Inflammatory macrophage treated with lipopolysaccharide for 1 hour (primary cell): ENCODE results near the gene LEUTX.
"Not testable (repeated sequence)": the region's sequence is repeated elsewhere in the genome, so short reads cannot be mapped to it uniquely, and the experiment has no call there.

Experiments
- DNase-seq, 2 donors: peaks; one replicate each; pipeline ENCODE4 v3.0.0-alpha.2; 2020 to 2022

LEUTX gene

DNA sequence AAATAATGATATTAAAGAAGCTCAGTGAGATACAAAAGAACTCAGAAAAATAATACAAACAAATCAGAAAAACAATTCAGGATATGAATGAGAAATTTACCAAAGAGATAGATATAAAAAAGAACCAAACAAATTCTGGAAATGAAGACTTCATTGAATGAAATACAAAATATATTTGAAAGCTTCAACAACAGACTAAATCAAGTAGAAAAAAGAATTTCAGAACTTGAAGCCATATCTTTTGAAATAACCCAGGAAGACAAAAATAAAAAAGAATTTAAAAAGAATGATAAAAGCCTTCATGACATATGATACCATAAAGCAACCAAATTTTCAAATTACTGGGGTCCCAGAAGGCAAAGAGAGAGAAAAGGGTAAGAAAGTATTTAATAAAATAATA lies 9.6 kb downstream of the LEUTX start:
- no peak for DNase-seq

DNA sequence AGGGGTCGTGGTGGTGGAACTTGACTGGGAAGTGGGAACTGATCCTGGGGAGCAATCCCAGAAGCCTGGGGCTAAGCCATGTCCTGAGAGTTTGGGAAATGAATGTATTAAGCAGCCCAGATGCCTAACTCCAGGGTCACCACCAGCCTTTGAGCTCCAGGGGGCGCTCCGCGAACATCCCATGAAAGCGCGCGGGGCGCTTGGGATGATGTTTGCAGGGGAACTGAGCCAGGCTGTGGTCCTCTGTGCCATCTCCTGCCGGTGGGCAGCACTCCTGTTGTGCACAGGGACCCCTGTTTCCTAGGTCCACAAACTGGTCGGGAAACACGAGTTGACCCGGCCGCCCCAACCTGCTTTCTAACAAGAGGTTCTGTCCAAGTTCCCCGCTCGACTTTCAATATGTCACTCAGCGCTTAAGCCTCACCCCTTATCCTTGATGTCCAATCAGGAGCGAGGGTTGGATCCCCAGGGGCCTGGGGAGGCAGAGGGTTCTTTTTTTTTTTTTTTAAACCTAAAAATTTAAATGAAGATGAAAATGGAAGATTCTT lies 14.4 kb downstream of the LEUTX start:
- peak; percentile 45 to 89 for DNase-seq

DNA sequence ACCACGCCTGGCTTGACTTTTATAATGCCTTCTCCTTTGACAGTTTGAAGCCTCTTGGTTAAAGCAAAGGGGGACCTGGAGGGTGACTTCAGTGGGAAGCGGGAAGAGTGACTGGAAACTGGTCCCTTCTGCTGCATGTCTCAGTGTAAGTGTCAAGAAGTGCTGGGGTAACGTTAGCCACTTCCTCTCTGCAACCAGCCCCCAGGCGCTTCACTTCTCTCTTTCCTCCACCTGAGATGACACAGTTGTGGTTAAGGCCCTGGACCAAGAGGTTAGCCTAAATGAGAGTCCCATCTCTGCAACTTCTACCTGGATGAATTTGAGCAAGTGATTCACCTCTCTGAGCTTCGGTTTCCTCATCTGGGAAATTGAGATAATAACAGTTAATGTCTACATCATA lies 16.3 kb downstream of the LEUTX start:
- DNase-seq, result no peak

DNA sequence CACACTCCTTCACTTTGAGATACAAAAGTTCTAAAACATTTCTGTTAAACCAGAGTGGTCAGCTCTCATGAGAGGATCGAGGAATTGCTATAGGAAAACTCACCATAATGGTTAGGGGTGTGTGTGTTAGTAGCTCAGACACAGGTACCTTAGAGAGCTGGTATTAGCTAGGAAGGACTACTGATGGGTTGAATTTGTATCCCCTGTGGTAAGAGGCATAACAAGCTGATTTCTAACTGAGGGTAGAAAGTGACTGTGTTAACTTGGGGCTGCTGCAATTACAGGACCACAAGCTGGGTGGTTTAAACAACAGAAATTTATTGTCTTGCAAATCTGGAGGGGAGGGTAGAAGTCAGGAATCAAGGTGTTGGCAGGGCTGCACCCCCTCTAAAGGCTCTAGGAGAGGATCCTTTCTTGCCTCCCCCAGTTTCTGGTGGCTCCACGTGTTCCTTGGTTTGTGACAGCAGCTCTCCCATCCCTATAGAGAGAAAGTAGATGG lies 17.4 kb downstream of the LEUTX start:
- no peak for DNase-seq

DNA sequence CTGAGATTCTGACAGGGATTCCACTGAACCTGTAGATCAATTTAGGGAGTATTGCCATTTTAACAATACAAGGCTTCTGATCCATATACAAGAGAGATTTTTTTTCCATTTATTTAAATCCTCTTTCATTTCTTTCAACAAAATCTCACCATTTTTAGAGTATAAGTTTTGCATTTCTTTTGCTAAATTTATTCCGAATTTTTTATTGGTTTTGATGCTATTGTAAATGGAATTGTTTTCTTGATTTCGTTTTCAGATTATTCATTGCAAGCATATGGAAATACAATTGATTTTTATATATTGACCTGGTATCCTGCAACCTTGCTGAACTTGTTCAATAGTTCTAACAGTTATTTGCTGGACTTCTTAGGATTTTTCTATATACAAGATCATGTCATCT lies 18.4 kb downstream of the LEUTX start:
- DNase-seq, result no peak

DNA sequence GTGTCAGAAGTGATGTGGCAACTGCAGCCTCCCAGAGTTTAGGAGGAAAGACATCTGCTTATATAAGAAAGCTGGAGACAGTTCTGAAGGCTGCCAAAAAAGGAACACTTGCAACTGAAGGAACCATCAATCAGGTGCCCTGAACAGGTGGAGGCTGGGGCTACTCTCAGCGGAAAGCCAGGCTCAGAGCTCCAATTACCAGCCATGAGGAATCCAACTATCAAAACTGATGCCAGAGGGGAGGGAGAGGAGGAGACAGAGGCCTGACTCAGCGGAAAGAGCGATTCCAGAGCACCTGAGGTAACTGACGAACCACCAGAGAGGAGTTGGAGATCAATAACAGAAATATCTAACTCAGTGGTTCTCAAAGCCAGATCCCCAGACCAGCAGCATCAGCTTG lies 24.3 kb downstream of the LEUTX start:
- no peak for DNase-seq

DNA sequence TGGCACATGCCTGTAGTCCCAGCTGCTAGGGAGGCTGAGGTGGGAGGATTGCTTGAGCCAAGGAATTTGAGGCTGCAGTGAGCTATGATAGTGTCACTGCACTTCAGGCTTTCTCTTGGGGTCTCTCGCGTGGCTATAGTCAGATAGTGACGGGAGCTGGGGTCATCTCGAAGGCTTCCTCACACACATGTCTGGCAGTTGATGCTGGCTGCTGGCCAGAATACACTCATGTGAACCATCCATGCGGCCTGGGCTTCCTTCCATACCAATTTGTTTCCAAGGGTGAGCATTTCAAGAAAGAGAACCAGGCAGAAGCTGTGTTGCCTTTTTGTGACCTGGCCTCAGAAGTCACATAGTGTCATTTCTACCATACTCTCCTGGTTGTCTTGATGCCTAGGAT lies 26.4 kb downstream of the LEUTX start:
- DNase-seq, result no peak

DNA sequence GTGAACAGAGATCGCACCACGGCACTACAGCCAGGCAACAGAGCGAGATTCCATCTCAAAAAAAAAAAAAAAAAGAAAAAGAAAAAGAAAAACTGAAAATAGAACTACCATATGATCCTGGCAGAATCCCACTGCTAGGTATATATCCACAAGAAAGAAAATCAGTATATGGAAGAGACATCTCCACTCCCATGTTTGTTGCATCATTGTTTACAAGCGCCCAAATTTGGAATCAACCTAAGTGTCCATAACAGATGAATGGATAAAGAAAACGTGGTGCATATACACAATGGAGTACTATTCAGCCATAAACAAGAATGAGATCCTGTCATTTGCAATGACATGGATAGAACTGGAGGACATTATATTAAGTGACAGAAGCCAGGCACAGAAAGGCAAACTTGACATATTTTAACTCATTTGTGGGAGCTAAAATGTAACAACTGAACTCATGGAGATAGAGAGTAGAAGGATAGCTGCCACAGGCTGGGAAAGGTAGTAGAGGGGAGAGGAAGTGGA lies 29.3 kb downstream of the LEUTX start:
- no peak for DNase-seq

DNA sequence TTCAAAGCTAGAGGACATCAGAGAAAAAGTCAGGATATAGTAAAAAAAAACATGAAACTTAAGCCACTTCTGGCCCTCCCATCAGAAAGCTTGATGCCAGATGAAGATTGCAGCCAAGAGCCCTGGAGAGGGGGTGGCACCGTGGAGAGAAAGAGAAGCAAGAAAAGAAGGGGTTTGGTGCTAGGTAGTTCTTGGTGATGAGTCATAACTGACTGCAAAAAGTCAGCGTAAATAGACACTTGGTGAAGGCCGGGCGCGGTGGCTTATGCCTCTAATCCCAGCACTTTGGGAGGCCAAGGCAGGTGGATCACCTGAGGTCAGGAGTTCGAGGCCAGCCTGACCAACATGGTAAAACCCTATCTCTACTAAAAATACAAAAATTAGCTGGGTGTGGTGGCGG lies 30.0 kb downstream of the LEUTX start:
- DNase-seq, result not testable (repeated sequence)

DNA sequence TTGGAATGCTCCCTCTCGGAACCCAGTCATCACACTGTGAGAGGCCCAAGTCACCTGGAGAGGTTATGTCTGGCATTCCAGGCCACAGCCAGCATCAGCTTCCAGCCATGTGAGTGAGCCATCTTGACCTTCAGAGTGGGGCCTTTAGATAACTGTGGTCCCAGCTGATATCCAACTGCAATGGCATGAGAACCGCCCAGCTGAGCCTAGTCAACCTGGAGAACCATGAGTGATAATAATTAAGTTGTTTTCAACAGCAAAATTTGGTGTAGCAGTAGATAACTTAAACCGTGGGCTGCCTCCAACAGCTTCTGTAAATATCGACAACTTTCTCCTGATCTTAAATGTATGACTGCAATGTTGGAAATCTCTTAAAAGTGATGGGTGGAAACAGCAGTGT lies 30.7 kb downstream of the LEUTX start:
- no peak for DNase-seq

DNA sequence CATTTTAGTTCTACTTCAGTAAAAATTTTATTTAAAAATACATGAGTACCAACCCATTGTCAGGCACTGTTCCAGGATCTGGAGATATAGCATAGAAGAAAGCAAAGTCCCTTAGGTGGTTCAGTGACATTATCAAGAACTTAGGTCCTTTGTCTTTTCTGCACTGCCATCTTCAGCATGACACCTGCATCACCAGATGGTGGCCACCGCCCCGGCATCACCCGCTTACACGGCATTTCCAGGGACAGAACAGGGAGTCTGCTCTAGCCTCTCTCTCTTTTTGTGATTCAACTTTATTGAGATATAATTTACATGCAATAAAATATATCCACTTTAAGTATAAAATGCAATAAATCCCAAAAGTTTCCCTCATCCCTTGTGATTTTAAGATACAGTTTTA lies 31.8 kb downstream of the LEUTX start:
- DNase-seq, result no peak

DNA sequence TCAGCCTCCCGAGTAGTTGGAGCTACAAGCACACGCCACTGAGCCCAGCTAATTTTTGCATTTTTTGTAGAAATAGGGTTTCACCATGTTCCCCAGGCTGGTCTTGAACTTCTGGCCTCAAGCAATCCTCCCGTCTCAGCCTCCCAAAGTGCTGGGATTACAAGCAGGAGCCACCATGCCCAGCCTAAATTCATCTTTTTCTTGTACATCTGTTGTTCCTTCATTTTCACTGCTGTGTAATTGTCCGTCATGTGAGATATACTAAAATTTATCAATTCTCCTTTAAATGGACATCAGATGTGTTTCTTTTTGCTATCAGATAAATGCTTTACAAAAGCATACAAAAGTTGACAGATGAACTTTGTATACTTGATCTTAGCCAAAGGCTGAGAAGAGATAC lies 32.4 kb downstream of the LEUTX start:
- no peak for DNase-seq

DNA sequence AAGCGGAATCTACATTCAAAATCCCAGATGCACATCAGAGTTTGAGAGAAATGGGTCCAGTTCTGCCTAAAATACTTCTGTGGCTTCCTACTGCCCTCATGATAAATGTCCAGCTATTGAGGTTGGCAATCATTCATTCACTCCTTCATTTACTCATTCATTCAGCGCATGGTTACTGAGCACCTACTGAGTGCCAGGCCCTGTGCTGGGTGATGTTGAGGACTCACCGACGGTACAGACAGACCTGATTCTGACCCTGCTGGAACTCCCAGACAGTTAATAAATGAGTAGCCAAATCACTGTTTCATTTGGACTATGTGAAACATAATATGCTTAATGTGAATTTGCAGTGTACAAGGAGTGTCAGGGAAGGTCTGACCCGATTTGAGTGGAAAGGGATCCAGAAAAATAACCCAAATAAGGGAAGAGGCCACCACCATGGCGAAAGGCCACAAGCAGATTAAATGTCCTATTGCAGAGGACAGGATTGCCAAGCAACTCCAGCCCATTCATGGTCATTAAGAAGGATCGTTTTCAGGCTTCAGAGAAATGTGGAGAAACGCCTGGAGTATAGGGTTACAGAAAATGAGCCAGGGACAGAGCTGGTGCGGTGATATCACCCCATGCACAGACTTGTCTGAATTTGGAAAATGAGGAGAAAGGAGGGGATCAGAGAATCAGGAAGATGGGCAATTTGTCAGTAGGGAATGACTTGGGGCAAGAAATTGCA lies 34.8 kb downstream of the LEUTX start:
- no peak for DNase-seq

DNA sequence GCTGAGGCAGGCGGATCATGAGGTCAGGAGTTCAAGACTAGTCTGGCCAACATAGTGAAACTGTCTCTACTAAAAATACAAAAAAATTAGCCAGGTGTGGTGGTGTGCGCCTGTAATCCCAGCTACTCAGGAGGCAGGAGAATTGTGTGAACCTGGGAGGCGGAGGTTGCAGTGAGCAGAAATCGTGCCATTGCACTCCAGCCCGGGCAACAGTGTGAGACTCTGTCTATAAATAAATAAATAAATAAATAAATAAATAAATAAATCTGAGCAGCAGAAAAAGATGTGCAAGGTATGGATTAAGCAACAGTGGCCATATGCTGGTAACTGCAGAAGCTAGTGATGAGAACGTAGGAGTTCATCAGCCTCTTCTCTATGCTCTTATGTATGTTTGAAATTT lies 35.5 kb downstream of the LEUTX start:
- DNase-seq, result not testable (repeated sequence)

DNA sequence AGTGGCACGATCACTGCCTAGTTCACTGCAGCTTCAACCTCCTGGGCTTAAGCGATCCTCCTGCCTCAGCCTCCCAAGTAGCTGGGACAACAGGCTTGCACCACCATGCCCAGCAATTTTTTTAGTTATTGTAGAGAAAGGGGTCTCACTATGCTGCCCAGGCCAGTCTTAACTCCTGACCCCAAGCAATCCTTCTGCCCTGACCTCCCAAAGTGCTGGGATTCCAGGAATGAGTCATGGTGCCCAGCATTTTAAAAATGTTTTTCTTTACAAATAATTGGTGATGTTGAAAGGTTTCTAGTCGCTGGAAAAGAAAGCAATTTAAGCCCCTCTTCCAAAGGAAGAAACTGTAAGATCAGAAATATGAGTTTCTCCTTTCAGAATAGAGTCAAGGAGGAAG lies 35.9 kb downstream of the LEUTX start:
- no peak for DNase-seq

DNA sequence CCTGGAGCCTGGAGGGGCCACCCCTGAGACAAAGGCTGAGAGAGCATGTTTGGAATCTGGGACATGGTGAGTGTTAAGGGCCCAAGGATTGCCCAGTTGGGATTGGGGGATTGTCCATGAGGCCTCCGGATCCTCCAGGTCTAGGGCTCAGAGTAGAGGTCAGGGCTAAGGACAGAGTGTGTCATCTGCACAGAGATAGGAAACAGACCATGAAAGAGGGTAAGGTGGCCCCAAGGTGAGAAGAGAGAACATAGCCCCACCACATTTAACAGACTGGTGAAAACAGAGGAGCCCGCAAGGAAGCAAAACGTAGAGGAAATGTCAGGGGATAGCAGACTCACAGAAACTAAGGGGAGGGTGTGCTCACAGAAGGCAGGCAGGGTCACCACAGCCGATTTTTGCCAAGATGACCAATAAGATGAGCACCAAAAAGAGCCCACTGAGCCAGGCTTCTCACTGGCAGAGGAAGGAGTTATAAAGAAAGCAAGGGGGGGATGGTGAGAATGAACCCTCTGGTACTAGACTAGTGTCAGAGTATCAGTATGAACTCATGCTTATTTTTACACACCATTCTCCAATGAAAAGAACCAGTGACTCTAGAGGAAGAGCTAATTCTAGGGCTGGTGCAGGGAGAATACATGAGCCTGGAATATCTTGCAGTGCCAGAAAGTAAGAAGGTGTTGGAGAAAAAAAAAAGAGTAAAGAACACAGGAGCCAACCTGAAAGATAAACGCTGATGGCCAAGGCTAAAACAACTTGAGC lies 37.8 kb downstream of the LEUTX start:
- no peak for DNase-seq

DNA sequence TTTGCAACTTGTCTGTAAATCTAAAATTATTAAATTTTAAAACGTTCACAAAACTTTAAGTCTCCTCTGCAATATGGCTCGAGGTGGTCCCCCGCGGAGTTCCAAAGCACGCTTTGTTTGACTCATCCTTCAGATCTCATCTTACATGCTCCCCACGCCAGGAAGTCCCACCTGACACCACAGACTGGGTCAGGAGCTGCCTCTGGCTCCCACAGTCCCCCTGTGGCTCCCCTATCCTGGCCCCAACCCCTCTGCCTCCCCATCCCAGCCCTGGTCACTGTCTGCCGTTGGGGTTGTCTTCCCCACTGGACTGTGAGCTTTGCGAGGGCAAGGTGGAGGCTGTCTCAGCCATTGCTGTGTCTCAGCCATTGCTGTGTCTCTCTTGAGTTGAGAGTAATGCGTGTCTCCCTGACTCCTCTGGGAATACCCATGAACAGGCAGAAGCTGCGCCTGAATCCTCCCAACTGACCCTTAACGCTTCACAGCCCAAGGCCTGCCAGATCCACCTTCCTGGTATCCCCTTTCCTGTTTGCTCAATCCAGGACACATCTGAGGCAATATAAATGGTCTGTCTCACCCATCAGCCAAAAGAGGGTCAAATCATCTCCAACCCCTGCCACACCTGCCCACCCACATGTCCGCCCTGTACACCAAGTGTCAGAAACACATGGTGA lies 39.4 kb downstream of the LEUTX start:
- no peak for DNase-seq

DNA sequence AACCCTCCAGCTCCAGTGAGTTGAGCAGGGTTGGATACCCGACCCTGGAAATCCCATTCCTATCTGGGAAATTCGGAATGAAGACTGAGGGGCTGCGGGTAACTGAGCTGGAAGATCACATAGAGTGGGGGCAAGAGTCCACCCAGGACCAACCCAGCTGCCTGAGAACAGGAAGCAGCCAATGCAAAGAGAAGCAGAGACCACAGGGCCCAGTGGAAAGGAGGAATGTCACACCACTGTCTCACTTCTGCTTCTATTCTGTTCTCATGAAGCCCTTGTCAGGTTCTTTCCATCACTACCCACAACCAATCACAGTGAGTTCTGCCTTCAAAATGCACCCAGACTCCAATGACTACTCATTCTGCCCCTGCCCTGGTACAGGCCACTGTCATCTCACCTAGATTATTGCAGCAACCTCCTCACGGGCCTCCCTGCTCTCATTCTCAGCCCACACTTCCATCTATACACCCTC lies 40.0 kb downstream of the LEUTX start:
- no peak for DNase-seq

DNA sequence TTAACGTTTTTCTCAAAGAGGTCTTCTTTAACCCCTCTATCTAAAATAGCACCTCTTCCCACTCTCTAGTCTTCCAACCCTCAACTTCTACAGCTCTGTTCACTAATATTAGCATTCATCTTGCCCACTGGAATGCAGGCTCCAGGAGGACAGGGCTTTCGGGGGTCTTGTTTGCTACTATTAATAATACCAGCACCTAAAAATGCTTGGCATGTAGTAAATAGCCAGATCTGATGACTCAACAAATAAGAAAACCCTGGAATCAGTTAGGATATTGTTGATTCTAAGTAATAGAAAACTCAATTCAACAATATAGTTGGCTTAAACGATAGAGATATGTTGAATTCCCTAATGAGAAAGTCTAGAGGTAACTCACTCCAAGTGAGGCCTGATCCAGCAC lies 41.1 kb downstream of the LEUTX start:
- no peak for DNase-seq

DNA sequence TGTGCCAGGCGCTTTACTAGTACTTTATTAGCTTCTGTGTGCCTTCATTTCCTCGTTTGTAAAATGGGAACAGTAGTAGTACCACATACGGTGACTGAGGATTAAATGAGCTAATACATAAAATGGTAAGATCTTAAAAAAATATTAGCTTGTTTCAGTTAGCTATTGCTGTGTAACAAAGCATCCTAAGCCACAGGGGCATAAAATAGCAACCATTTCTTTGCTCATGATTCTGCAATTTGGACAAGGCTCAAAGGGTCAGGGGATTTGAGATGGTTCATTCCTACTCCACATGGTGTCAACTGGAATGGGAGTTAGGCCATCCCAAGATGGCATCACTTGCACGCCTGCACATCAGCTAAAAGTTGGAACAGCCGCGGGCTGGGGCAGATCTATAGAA lies 42.0 kb downstream of the LEUTX start:
- no peak for DNase-seq

DNA sequence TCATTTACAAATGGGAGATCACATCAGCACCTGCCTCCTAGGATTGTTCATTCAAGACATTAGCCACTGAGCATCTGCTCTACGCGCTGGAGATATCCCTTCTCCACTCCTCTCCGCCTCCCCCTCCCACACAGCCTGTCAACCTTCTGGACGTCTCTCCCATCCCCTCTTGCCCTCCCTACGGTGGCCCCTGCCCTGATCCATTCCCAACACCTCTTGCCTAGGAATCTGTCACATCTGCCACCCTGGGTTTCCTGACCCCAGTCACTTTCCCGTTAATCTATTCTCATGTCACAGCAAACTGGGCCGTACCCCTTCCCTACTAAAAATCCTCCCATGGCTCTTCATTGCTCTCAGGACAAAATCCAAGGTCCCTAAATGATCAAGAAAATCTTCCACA lies 45.0 kb downstream of the LEUTX start:
- no peak for DNase-seq

DNA sequence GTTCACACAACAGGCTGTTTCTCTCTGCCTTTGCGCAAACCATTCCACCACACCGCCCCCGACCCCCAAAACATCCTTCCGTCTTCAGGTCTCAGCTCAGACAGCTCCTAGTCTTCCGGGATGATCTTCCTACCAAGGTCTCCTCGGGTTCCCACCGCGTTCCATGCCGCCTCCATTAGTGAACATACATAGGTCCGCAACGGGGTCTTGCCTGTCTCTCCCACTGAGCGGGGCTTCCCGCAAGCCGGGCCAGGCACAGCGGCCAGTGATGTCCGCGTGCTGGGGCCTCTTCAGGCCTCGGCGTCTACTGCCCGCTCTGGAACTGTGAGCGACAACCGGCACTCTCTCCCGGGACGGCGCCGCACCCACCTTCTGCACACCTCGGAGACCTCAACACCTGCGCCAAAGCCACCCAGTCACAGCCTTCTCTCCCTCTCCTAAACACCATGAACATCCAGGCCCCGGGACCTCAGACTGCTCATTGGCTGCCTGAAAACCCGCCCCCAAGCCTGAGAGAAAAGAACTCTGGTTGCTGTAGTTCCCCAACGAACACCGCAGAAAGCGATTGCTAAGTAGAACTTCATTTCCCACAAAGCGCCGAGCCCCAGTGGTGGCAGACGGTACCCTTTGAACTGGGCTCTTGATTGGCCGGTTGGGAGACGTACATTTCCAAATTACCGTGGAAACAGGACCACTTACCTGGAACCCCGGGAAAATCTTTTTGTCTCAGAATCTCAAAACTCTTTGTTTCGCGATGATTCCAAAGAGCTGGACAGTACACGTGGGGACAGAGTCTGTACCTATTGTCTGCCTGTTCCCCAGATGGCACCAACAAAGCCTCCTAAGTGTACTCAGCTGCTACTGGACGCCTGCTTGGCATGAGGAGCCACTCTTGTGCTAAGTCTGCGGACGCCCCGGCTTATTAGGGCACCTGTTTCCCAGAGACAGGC lies 45.8 kb downstream of the LEUTX start:
- DNase-seq, result peak; percentile 84 to 92
